Liver (tissue), 9 donors: Measurements from ENCODE around the gene UNC93B1. TPM values are rescaled to one million over a fixed set of nuclear protein-coding genes. Genes with fewer than 3 reads are reported as not detected.

ENCODE experiments used
- DNase-seq: peaks from one replicate; pipeline ENCODE4 v3.0.0-alpha.2; 2017; ENCODE audit warnings: low spot score
- H3K27ac ChIP-seq, 2 donors: one replicate each; pipeline ENCODE4 v1.7.0; 2013; ENCODE audit warnings: inconsistent platforms in 2 of 2, low read length in 2 of 2, control low read depth in 1 of 2, low read depth in 1 of 2, mild to moderate bottlenecking in 1 of 2
- H3K27me3 ChIP-seq, 4 donors: one replicate each; pipeline versions ENCODE4 v1.6.1 to v1.7.0; 2013; ENCODE audit warnings: low read length in 3 of 4, inconsistent platforms in 1 of 4, mild to moderate bottlenecking in 1 of 4, moderate library complexity in 1 of 4; ENCODE audit not compliant: control insufficient read depth in 4 of 4, insufficient read depth in 4 of 4
- H3K36me3 ChIP-seq, 4 donors: one replicate each; pipeline versions ENCODE4 v1.6.1 to v1.7.0; 2013; ENCODE audit warnings: low read length in 3 of 4, mild to moderate bottlenecking in 3 of 4, low read depth in 1 of 4, moderate library complexity in 1 of 4; ENCODE audit not compliant: control insufficient read depth in 4 of 4, insufficient read depth in 3 of 4
- H3K4me1 ChIP-seq, 4 donors: one replicate each; pipeline versions ENCODE4 v1.6.1 to v1.7.0; 2013; ENCODE audit warnings: low read length in 3 of 4, mild to moderate bottlenecking in 3 of 4, moderate library complexity in 1 of 4; ENCODE audit not compliant: control insufficient read depth in 4 of 4, insufficient read depth in 4 of 4
- H3K4me3 ChIP-seq, 3 donors: one replicate each; pipeline versions ENCODE4 v1.6.1 to v1.7.0; 2013; ENCODE audit warnings: low read length in 3 of 3, control low read depth in 1 of 3, low read depth in 1 of 3, mild to moderate bottlenecking in 1 of 3
- H3K9ac ChIP-seq, 2 donors: one replicate each; pipeline ENCODE4 v1.7.0; 2013; ENCODE audit warnings: low read length in 2 of 2, mild to moderate bottlenecking in 2 of 2, moderate library complexity in 2 of 2, control low read depth in 1 of 2, low read depth in 1 of 2
- H3K9me3 ChIP-seq, 4 donors: one replicate each; pipeline versions ENCODE4 v1.6.1 to v1.7.0; 2013; ENCODE audit warnings: low read length in 3 of 4; ENCODE audit not compliant: control insufficient read depth in 4 of 4
- EGR1 ChIP-seq, 2 donors: IDR thresholded peaks; 2 replicates each; pipeline ENCODE4 v1.6.1; 2016 to 2018; ENCODE audit warnings: antibody characterized with exemption in 2 of 2, low read depth in 2 of 2
- FOXA1 ChIP-seq: IDR thresholded peaks from 2 replicates; pipeline ENCODE4 v1.6.1; 2016; ENCODE audit warnings: antibody characterized with exemption
- FOXA2 ChIP-seq: IDR thresholded peaks from 2 replicates; pipeline ENCODE4 v1.6.1; 2016; ENCODE audit warnings: antibody characterized with exemption
- GABPA ChIP-seq, 2 donors: IDR thresholded peaks in 1 of 2; conservative IDR thresholded peaks in 1 of 2; 2 replicates each; pipeline ENCODE4 v1.6.1; 2016; ENCODE audit warnings: antibody characterized with exemption in 2 of 2, mild to moderate bottlenecking in 1 of 2, moderate library complexity in 1 of 2
- HNF4A ChIP-seq, 2 donors: conservative IDR thresholded peaks; 2 replicates each; pipeline ENCODE4 v1.6.1; 2016; ENCODE audit warnings: antibody characterized with exemption in 2 of 2, mild to moderate bottlenecking in 2 of 2
- JUND ChIP-seq, 2 donors: IDR thresholded peaks; 2 replicates each; pipeline ENCODE4 v1.6.1; 2016; ENCODE audit warnings: antibody characterized with exemption in 2 of 2
- NR2F2 ChIP-seq: IDR thresholded peaks from 2 replicates; pipeline ENCODE4 v1.6.1; 2016; ENCODE audit warnings: antibody characterized with exemption
- RAD21 ChIP-seq, 2 donors: IDR thresholded peaks; 2 replicates each; pipeline ENCODE4 v1.6.1; 2016; ENCODE audit warnings: antibody characterized with exemption in 2 of 2, mild to moderate bottlenecking in 2 of 2
- REST ChIP-seq: IDR thresholded peaks from 2 replicates; pipeline ENCODE4 v1.6.1; 2016; ENCODE audit warnings: antibody characterized with exemption, mild to moderate bottlenecking
- RXRA ChIP-seq, 2 donors: IDR thresholded peaks; 2 replicates each; pipeline ENCODE4 v1.6.1; 2017 to 2018; ENCODE audit warnings: antibody characterized with exemption in 2 of 2, mild to moderate bottlenecking in 1 of 2
- SP1 ChIP-seq: IDR thresholded peaks from 2 replicates; pipeline ENCODE4 v1.6.1; 2018; ENCODE audit warnings: antibody characterized with exemption, mild to moderate bottlenecking
- YY1 ChIP-seq: IDR thresholded peaks from 2 replicates; pipeline ENCODE4 v1.6.1; 2016; ENCODE audit warnings: antibody characterized with exemption, mild to moderate bottlenecking
- ZBTB33 ChIP-seq: IDR thresholded peaks from 2 replicates; pipeline ENCODE4 v1.6.1; 2016; ENCODE audit warnings: antibody characterized with exemption
- WGBS: extraction: QIAGEN DNeasy Blood & Tissue Kit; methylation state at CpG from one replicate; pipeline ENCODE4 v1.1.7; 2013; 5-methylcytosine and 5-hydroxymethylcytosine counted together
- polyA plus RNA-seq, 2 donors: library from polyadenylated mRNA; stranded (reverse) in 1 of 2; unstranded in 1 of 2; fragments of 200-250 nt in 1 of 2; fragments of >200 nt in 1 of 2; fragmentation: Nextera tagmentation in 1 of 2; extraction: Ambion mirVana in 1 of 2; gene quantifications; one replicate each; pipeline versions ENCODE4 v1.2.1 to v1.2.3, GENCODE V29; 2013 to 2015
- total RNA-seq, 2 donors: library from RNA; depleted of rRNA; stranded (reverse); fragments of >200 nt; gene quantifications; one replicate each; pipeline ENCODE4 v1.2.3, GENCODE V29; 2014
- donor health status: healthy.
- donor health status: healthy.
- donor health status: healthy.
- donor health status: healthy.
- donor health status: healthy.

The UNC93B1 gene
- total and polyA plus RNA-seq, 4 donors = 9.2 to 19.1 (median 15.0) TPM

GRCh38 chr11:68012843-68013610 lies 9.1 kb upstream of the UNC93B1 start:
- Histone ChIP-seq H3K36me3 (no peaks in the 10 kb centered on the region), H3K9me3 (no peaks in the 10 kb centered on the region), H3K4me1 (peaks cover 6 to 37% (median 29%) of the 10 kb centered on the region in 4 donors), H3K9ac (no peak overlapping the region), H3K27me3 (no peaks in the 10 kb centered on the region), H3K27ac (no peak overlapping the region), H3K4me3 (no peak overlapping the region)
- no peak for TF ChIP-seq HNF4A (conservative IDR thresholded peaks at IDR 0.05)
- no peak for TF ChIP-seq YY1
- TF ChIP-seq RAD21 (IDR thresholded peaks at IDR 0.05) = no peak
- peak; percentile 9 for TF ChIP-seq SP1
- no peak for TF ChIP-seq JUND (IDR thresholded peaks at IDR 0.05)
- no peak for TF ChIP-seq REST
- no peak for TF ChIP-seq NR2F2
- no peak for DNase-seq
- 86% methylated on average over 16 of the region's 16 CpGs for WGBS

GRCh38 chr11:68012044-68012842 lies 8.3 kb upstream of the UNC93B1 start:
- TF ChIP-seq FOXA1 = no peak
- no peak for TF ChIP-seq EGR1 (IDR thresholded peaks at IDR 0.05; ENCODE audit: low read depth in 2 of 2)
- TF ChIP-seq NR2F2 = no peak
- TF ChIP-seq JUND (IDR thresholded peaks at IDR 0.05) = no peak
- TF ChIP-seq FOXA2 = no peak
- no peak for TF ChIP-seq RXRA (IDR thresholded peaks at IDR 0.05)
- no peak for TF ChIP-seq GABPA (IDR thresholded peaks at IDR 0.05 in 1 of 2, conservative IDR thresholded peaks at IDR 0.05 in 1 of 2)
- TF ChIP-seq YY1 = no peak
- no peak for TF ChIP-seq ZBTB33
- Histone ChIP-seq H3K36me3 (no peaks in the 10 kb centered on the region), H3K9ac (no peak overlapping the region), H3K9me3 (no peaks in the 10 kb centered on the region), H3K27ac (no peak overlapping the region), H3K27me3 (no peaks in the 10 kb centered on the region), H3K4me1 (peaks cover 6 to 33% (median 26%) of the 10 kb centered on the region in 4 donors), H3K4me3 (no peak overlapping the region)
- 89% methylated on average over 17 of the region's 17 CpGs for WGBS
- no peak for DNase-seq
